GM19043 (cell line): ENCODE results near the gene IQCK.
"Not testable (repeated sequence)": the region's sequence is repeated elsewhere in the genome, so short reads cannot be mapped to it uniquely, and the experiment has no call there.

ENCODE experiments used
- ATAC-seq: cut with Tn5 transposase; IDR thresholded peaks from one replicate; pipeline ENCODE4 v1.9.1; 2021; ENCODE audit warnings: low read depth; ENCODE audit not compliant: unreplicated experiment

Gene IQCK

GRCh38 chr16:19785081-19785480 is 67.0 kb downstream of the IQCK start:
- ATAC-seq: no peak

DNA sequence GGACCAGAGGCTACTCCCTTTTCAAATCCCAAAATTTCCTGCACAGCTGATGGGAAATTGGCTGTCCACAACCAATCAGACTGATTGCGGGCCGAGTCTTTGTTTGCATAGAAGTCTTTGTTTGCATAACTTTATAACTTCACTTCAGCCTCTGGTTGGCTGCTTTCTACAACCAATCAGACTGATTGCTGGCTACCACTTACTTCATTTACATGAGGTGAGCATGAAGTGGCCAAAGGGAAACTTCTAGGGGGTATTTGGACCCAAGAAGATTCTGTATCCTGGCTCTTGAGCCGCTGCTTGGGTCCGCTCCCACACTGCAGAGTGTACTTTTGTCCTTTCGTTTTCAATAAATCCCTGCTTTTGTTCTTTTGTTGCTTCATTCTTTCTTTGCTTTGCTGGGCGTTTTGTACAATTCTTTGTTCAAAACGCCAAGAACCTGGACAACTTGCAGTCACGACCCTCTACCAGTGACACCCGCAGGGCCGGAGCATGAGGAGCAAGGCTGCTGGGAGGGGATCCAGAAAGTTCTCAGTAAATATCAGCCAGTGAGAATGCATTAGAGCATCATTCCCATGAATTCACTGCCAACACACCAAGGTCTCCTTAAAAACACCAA is 67.5 kb downstream of the IQCK start:
- no peak for ATAC-seq

DNA sequence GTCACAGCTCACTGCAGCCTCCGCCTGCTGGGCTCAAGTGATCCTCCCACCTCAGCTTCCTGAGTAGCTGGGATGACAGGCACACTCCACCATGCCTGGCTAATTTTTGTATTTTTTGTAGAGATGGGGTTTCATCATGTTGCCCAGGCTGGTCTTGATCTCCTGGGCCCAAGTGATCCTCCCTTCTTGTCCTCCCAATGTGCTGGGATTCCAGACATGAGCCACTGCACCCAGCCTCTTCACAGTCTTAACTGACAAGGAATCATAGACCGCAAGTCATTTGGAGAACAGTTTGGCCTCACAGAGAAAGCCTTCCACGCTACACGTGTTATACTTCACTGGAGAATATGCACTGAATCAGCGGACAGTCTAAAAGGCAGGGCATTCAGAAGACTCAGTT is 83.3 kb downstream of the IQCK start:
- not testable (repeated sequence) for ATAC-seq

DNA sequence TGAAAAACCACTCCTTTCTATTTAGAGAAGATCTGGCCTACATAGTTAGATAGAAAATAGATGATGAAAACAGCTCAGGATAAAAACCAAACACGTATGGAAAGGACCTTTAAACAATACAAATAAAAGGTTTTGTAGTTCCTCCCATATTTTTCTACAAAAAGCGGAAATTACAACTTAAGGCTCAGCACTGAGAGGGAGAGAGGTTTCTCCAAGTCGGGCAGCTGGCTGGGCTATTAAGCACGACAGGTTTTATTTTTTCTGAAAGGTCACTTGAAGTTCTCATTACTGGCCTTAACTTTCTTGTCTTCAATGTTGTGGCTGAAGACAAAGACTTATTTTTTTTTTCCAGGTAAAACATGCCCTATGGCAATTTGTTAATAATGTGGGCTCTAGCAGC is 83.8 kb downstream of the IQCK start:
- not testable (repeated sequence) for ATAC-seq

GRCh38 chr16:19802612-19803011 is 84.5 kb downstream of the IQCK start:
- no peak for ATAC-seq

GRCh38 chr16:19804538-19805323 is 86.7 kb downstream of the IQCK start:
- no peak for ATAC-seq

- no peak for ATAC-seq
Measured at GRCh38 chr16:19805459-19806162, 87.5 kb downstream of the IQCK start.

DNA sequence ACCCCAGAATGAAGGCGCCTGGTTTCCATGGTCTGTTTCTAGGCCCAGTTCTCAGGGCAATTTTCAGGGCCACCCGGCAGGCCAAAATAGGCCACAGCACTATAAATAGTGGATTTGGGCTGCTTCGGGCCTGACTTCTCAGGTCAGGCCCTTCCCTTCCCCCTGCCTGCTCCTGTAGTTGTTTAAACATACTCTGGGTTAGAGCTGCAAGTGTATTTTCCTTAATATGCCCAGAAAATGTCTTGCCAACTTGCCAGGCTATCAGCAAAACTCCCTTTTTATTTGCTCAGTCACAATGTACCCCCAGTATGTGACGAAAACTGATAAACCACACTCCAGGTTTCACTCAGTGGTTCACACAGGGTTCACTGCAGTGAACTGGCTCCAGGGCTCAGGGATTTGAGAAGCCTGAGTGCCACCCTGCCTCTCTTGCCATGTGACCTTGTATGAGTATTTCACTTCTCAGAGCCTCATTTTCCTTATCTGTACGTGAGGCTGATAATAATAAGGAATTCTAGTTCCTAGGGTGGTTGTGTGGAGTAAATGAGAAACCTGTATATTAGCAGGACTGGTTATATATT is 90.1 kb downstream of the IQCK start:
- peak; percentile 67 for ATAC-seq

DNA sequence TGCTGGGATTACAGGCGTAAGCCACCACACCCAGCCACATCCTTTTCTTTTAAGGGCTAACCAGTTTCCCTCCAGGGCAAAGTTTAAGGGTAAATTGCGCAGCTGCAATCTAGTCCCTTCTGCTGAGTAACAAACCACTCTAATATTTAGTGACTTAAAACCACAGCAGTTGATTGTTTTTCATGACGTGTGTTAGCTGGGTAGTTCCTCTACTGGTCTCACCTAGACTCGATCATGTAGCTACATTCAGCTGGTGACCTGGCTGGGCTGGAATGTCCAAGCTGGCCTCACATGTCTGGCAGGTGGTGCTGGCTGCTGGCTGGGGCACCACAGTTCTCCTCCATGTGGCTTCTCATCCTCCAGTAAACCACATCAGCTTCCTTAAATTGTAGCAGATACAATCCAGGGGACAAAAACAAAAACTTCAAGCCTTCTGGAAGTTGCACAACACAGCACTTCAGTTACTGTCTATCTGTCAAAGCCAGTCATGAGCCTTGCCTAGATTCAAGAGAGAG is 91.1 kb downstream of the IQCK start:
- no peak for ATAC-seq

DNA sequence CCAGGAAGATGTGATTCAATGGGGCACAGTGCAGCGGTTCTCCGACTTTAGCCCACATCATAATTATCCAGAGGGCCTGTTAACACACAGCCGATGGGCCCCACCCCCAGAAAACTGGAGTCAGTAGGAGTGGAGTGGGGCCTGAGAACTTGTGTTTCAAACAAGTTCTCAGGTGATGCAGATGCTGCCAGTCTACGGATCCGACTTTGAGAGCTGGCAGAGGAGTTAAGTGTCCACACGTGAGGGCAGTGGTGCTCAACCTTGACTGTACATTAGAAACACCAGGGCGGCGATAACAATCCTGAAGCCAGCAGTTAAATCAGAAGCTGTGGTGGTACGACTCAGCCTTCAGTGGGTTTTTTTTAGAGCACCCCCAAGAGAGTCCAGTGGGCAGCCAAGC is 91.6 kb downstream of the IQCK start:
- no peak for ATAC-seq

- no peak for ATAC-seq
Measured at GRCh38 chr16:19810817-19811731, 93.0 kb downstream of the IQCK start.

GRCh38 chr16:19812986-19813385 is 94.9 kb downstream of the IQCK start:
- ATAC-seq: no peak

GRCh38 chr16:19815418-19815817 is 97.3 kb downstream of the IQCK start:
- ATAC-seq: no peak

DNA sequence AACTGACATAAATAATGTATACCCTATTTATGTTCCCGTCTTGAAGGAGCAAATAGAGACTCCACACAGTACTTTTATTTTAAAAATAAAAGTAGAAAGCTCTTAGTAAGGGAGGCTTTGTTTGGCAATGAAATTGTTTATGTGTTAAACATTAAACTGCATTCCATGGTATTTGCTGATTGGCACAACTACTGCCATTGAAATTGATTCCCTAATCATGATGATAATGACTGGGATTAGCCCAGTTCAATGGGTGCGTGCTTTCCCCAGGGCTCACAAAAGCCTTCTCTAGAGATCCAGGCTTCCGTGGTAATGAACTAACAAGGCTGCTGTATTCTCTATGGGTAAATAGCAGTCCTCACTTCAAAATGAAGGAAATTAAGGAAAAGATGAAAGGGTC is 99.1 kb downstream of the IQCK start:
- ATAC-seq: no peak

DNA sequence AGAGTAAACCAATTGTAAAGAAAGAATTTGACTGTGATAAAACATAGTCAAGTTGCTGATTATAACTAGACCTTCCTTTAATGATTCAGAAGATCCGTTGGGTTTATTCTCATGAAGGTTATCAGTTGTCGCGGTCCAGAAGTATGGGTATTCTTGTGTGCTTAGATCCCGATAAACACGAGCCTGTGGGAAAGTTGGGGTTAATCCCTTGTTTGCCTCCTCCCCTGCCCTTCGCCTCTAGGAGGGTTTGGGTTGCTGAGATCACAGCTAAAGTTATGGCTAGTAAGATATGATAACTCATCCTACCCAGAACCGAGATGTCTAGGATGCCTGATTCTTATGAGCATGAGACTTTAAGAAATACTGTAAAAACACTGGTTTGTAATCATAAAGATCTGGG is 99.8 kb downstream of the IQCK start:
- ATAC-seq: no peak

GRCh38 chr16:19822533-19822932 is 104.5 kb downstream of the IQCK start:
- no peak for ATAC-seq

DNA sequence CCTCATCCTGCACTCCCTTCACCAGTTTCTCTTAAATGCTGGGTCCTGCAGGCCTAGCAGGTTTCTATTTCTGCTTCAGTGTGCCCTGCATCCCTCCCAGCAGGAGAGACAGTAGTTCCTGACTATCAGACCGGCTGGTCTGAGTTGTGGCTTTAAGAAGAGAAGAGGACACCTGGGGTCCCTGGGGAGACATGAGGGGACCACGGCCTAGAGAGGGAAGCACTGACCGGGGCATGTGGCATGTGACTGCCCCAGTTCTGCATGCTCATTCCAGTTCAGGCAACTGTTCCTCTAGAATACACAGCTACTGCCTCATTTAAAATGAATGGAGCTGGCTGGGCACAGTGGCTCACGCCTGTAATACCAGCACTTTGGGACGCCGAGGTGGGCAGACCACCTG is 105.3 kb downstream of the IQCK start:
- no peak for ATAC-seq

DNA sequence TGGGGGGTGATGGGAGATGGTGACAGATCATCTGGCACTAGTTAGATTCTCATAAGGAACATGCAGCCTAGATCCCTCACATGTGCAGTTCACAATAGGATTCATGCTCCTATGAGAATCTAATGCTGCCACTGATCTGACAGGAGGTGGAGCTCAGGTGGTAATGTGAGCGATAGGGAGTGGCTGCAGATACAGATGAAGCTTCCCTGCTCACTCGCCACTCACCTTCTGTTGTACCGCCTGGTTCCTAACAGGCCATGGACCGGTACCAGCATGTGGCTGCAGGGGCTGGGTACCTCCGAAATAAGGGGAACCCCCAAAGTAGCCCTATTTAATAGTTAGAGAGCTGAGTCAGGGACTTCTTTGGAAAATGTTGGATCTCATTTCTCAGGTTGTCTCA is 106.1 kb downstream of the IQCK start:
- ATAC-seq: no peak

GRCh38 chr16:19829844-19830692 is 112.0 kb downstream of the IQCK start:
- no peak for ATAC-seq
